GM06990 (cell line): ENCODE measurements around the gene PKP1.

Experiments
- DNase-seq: peaks from one replicate; pipeline ENCODE4 v3.0.0-alpha.2; 2011; ENCODE audit not compliant: insufficient read length; ENCODE audit errors: extremely low read depth
- H3K27me3 ChIP-seq: replicated peaks from 2 replicates; pipeline ENCODE4 v1.6.0; 2011; ENCODE audit warnings: low read length; ENCODE audit not compliant: control insufficient read depth, insufficient read depth
- H3K36me3 ChIP-seq: 2 replicates; pipeline ENCODE4 v1.5.1; 2011; ENCODE audit warnings: low read length; ENCODE audit not compliant: control insufficient read depth, insufficient read depth
- H3K4me3 ChIP-seq: replicated peaks from 2 replicates; pipeline ENCODE4 v1.5.1; 2011; ENCODE audit warnings: low read depth, mild to moderate bottlenecking, control low read depth, low read length
- TF ChIP-seq, protein P1 (sequence below): IDR thresholded peaks from 2 replicates; pipeline ENCODE4 v1.5.1; 2011; ENCODE audit warnings: low read length, control low read depth, mild to moderate bottlenecking, inconsistent platforms; ENCODE audit not compliant: insufficient read depth, poor library complexity, severe bottlenecking

Gene PKP1

GRCh38 chr1:201363467-201363866, 80.2 kb downstream of the PKP1 start:
- Histone ChIP-seq H3K36me3 (no peaks in the 10 kb centered on the region), H3K4me3 (no peak overlapping the region), H3K27me3 (peaks cover 2% of the 10 kb centered on the region)
- TF ChIP-seq, protein P1, sequence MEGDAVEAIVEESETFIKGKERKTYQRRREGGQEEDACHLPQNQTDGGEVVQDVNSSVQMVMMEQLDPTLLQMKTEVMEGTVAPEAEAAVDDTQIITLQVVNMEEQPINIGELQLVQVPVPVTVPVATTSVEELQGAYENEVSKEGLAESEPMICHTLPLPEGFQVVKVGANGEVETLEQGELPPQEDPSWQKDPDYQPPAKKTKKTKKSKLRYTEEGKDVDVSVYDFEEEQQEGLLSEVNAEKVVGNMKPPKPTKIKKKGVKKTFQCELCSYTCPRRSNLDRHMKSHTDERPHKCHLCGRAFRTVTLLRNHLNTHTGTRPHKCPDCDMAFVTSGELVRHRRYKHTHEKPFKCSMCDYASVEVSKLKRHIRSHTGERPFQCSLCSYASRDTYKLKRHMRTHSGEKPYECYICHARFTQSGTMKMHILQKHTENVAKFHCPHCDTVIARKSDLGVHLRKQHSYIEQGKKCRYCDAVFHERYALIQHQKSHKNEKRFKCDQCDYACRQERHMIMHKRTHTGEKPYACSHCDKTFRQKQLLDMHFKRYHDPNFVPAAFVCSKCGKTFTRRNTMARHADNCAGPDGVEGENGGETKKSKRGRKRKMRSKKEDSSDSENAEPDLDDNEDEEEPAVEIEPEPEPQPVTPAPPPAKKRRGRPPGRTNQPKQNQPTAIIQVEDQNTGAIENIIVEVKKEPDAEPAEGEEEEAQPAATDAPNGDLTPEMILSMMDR: no peak
- no peak for DNase-seq

DNA sequence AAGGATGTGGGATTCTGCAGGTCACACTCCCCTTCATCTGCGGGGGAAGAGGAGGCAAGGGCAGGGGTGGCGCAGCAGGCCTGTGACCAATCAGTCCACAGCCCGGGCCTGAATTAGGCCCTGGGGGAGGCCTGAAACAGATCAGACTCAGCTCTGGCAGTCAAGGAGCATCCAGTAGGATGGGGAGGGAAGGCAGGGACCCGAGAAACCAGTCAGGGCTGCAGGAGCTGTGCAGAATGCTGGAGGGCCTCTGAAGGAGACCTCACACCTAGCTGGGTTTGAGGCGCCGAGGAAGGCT, 81.5 kb downstream of the PKP1 start:
- no peak overlapping the region for H3K4me3 ChIP-seq
- DNase-seq: no peak
- H3K36me3 ChIP-seq: no peaks in the 10 kb centered on the region
- TF ChIP-seq, protein P1: no peak
- H3K27me3 ChIP-seq: peaks cover 2% of the 10 kb centered on the region

- TF ChIP-seq, protein P1: no peak
- DNase-seq: no peak
- Histone ChIP-seq H3K4me3 (no peak overlapping the region), H3K27me3 (peaks cover 4% of the 10 kb centered on the region), H3K36me3 (no peaks in the 10 kb centered on the region)
Observed at GRCh38 chr1:201365251-201365650, 81.9 kb downstream of the PKP1 start.

DNA sequence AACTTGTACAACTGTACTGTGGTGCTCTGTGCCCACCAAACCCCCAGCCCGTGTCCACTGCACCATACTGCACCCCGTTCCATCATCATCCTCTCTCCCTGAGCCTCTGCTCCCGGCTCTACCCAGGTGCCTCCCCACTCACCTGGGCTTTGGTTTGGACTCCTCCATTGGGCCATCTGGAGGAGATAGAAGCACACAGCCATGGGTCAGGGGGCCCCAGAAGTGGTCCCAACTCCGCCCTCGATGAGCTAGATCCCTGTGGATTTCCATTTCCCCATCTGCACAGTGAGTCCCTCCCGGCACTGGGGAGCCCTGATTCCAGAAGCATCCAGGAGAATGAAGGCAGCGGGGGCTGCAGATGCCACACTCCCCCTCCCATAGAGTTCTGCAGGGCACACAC, 83.4 kb downstream of the PKP1 start:
- DNase-seq: no peak
- Histone ChIP-seq H3K4me3 (no peak overlapping the region), H3K36me3 (no peaks in the 10 kb centered on the region), H3K27me3 (peaks cover 4% of the 10 kb centered on the region)
- TF ChIP-seq, protein P1: no peak

DNA sequence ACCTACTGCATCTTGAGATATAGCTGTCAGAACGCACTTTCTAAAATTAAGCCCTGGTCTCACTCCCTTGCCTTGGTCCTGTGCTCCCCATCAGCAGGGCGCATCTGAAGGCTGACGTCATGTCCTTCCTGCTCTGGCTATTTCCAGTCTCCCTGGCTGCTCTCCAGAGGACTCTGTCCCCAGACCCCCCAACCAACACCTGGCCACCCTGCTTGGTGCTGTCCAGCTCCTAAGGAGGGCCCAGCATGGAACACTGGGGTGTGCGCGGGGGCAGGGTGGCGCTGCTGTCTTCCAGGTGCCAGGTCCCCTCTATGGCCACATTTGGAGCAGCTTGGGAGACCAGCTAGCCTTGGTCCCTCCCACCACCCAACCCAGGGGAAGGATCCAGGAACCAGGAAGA, 85.9 kb downstream of the PKP1 start:
- DNase-seq: no peak
- H3K27me3 ChIP-seq: peaks cover 5% of the 10 kb centered on the region

GRCh38 chr1:201370500-201370899, 87.2 kb downstream of the PKP1 start:
- no peaks in the 10 kb centered on the region for H3K36me3 ChIP-seq
- H3K4me3 ChIP-seq: no peak overlapping the region
- peaks cover 5% of the 10 kb centered on the region for H3K27me3 ChIP-seq
- TF ChIP-seq, protein P1: no peak
- no peak for DNase-seq

More for the DNA sequence above, 85.9 kb downstream of the PKP1 start:
- Histone ChIP-seq H3K4me3 (no peak overlapping the region), H3K36me3 (no peaks in the 10 kb centered on the region)
- TF ChIP-seq, protein P1: no peak
